HG03520 (cell line): ENCODE measurements around the gene TREML4.

Experiments
- ATAC-seq: cut with Tn5 transposase; IDR thresholded peaks from one replicate; pipeline ENCODE4 v1.9.1; 2021; ENCODE audit warnings: mild to moderate bottlenecking, moderate library complexity; ENCODE audit not compliant: unreplicated experiment

Gene TREML4

DNA sequence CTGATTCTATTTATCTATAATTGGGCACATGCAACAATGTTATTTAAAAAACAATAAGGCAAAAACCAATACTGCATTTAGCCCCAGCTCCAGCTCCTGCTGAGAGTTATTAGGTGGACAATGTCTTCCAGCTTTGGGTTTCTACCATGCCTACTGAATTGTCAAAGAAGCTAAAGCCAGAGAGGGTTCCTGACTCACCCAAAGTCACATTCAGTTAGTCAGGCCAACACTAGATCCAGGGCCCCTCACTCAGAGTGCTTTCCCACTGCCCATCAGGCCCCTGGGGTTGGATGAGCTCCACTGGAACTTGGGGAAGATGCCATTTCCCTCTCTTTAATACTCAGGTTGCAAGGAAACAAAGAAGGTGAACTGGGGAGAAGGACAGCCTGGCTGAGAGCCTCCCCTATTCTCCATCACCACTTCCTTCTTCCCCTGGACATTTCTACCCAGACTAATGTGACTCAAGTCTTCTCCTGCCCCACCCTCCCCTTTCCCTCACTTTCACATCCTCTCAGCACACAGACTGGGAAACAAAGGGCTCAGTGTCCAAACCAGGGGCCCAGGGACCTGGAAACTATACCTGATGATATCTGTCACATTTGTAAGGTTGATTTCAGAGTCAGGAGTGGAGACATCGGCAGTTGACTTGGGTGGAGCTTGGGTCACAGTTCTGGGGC, 52.4 kb downstream of the TREML4 start:
- no peak for ATAC-seq

DNA sequence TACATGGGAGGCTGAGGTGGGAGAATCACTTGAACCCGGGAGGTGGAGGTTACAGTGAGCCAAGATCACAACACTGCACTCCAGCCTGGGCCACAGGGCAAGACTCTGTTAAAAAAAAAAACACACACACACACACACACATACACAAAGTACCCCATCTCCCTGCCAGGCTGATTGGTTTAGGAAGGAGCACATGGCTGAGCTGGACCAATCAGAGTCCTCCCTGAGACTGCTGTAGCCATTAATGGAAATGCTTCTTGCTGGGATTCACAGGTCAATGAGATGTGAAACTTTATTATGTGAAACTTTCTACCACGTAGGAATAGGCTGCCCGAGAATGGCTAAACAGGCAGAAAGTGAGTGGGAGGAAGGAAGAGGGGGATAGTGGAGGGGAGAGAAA, 55.5 kb downstream of the TREML4 start:
- ATAC-seq = no peak

DNA sequence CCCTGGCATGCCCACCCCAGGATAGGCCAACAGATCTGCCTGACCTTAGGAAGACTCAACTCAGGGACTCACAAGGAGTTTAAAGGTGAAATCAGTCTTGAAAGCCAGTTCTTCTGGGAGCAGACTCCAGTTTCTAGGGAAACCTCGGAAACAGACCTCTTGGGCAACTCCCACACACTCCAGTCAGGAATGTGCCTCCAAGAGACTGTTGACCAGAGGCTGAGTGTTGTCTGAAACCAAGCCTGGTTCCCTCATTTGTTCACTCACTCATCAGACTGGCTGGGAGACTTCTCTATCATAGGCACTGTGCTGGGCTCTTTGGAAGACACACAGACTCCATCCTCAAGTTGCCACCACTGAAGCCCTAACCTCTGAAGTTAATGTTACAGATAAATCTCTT, 56.6 kb downstream of the TREML4 start:
- no peak for ATAC-seq

DNA sequence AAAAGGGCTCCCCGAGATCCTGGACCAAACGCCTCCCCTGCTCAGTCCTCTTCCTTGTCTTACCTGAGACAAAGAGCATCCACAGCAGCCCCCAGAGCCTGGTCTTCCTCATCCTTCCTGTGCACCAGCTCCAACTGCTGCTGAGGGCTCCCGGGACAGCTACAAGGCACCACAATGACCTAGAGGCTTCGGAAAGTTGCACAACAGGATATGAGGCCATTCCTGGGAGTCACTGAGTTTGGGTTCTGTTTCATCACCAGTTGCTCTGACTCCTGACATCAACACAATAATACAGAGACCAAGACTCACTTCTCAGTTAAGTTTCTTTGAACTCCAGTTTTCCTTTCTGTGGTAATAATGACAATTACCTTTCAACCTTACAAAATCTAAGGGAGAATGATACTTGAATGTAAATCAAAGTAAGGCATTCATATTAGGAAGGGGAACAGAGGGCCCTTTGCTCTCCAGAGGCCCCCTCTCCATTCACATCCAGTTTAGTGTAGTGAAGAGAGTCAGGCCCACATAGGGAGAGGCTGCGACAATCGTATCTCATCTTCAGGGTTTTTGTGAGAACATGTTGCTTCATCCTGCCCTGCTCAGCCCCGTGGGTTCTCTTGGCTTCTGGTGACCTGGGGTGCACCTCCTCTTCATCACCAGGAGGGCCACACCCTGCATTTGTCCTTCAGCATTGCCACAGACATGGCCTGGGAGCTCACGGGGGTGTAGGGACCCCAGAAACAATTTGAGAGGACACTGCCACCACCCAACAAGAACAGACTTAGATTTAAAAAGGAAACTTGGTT, 58.6 kb downstream of the TREML4 start, which contains the start of gene TREM1:
TSS of gene TREM1 (minus strand) at position 139 of the 803 bp plus-strand sequence. CDS start at position 112, 27 bp downstream.
- no peak for ATAC-seq

DNA sequence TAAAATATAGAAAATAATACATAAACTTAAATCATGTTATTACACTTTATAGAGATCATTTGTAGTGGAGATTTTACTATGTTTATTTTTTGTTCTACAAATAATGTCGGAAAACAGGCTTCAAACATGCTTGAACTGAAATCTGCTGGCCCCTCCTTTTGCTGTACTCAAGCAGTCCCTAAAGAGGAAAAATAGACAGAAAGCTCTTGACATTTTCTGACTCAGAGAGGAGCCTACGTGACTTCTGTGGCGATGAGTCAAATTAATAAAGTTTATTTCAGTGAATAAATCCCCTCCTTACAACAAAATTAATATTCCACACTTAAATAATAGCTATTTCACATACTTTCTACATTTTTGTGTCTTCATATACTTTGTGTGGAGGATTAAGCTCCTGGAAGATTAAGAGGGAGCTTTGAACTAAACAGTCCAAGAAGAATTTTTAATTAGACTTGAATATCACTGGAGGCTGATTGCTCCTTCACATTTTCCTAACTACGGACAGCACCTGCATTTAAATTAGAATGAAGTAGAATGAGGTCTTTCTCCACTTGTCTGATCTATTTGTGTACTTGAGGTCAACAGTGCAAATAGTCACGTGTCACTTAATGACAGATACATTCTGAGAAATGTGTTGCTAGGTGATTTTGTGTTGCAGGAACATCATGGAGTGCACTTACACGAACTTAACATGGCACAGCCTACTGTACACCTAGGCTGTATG, 60.0 kb downstream of the TREML4 start:
- peak; percentile 88 for ATAC-seq
